ENCODE measurements around the gene SYT11.

The SYT11 gene

GRCh38 chr1:155897746-155898145 is 38.4 kb downstream of the SYT11 start:
- Histone ChIP-seq H3K9me3 (ENCODE audit: insufficient read depth, low read length, severe bottlenecking) (no peaks in the 10 kb centered on the region), H4K20me1 (ENCODE audit: insufficient read depth, low read length) (no peaks in the 10 kb centered on the region), H3K36me3 (ENCODE audit: insufficient read depth, low read length) (peaks cover 42% of the 10 kb centered on the region), H3K79me2 (ENCODE audit: insufficient read depth, low read length) (no peaks in the 10 kb centered on the region), H2AFZ (ENCODE audit: low read depth, low read length) (no peak overlapping the region), H3K27me3 (ENCODE audit: insufficient read depth, low read length, poor library complexity) (no peaks in the 10 kb centered on the region), H3K4me3 (ENCODE audit: low read depth in 1 of 2, low read length in 2 of 2) (no peak overlapping the region), H3K4me1 (ENCODE audit: insufficient read depth, low read length) (0 out of 2 replicates have a peak, but pooled peaks cover 4% of the 10 kb centered on the region), H3K4me2 (ENCODE audit: insufficient read depth, low read length) (no peak overlapping the region), H3K9ac (ENCODE audit: low read depth, low read length) (no peak overlapping the region), H3K27ac (ENCODE audit: low read length) (no peak overlapping the region)
- no peak for ATAC-seq (ENCODE audit: insufficient read depth, low read depth)
- no peak for DNase-seq
- TF ChIP-seq CTCF (IDR thresholded peaks at IDR 0.05; ENCODE audit: borderline replicate concordance, extremely low read depth, low read length, poor library complexity, severe bottlenecking), result no peak
- no peak for TF ChIP-seq EZH2 (IDR thresholded peaks at IDR 0.05; ENCODE audit: borderline replicate concordance, low read depth, low read length, severe bottlenecking)

DNA sequence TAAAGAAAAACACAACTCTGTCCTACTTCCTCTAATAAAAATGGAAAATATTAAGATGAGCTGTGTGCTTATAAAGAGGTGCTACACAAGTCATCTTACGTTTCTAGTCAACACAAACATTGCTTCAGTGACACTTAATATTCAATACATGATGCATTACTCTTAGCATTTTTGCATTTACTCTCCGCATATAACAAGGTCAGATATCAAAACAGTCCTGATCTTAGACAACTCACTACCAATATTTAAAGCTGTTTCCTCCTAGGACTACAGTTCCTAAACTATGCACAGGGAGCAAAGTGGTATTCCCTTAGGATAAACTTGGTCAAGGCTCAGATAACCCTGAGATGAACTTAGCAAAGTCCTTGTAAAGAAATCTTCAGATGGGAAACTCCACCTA is 39.5 kb downstream of the SYT11 start:
- no peak overlapping the region for H3K27ac ChIP-seq (ENCODE audit: low read length)

GRCh38 chr1:155899683-155900082 is 40.3 kb downstream of the SYT11 start:
- ATAC-seq (ENCODE audit: insufficient read depth, low read depth), result no peak

More for the DNA sequence above, 39.5 kb downstream of the SYT11 start:
- H3K36me3 ChIP-seq (ENCODE audit: insufficient read depth, low read length), result peaks cover 50% of the 10 kb centered on the region
- H4K20me1 ChIP-seq (ENCODE audit: insufficient read depth, low read length), result no peaks in the 10 kb centered on the region
- 0 out of 2 replicates have a peak, but pooled peaks cover 2% of the 10 kb centered on the region for H3K4me1 ChIP-seq (ENCODE audit: insufficient read depth, low read length)
- no peaks in the 10 kb centered on the region for H3K9me3 ChIP-seq (ENCODE audit: insufficient read depth, low read length, severe bottlenecking)
- H3K4me2 ChIP-seq (ENCODE audit: insufficient read depth, low read length), result no peak overlapping the region
- H2AFZ ChIP-seq (ENCODE audit: low read depth, low read length), result no peak overlapping the region
- no peak for ATAC-seq (ENCODE audit: insufficient read depth, low read depth)
- no peaks in the 10 kb centered on the region for H3K27me3 ChIP-seq (ENCODE audit: insufficient read depth, low read length, poor library complexity)
- no peaks in the 10 kb centered on the region for H3K79me2 ChIP-seq (ENCODE audit: insufficient read depth, low read length)
- no peak overlapping the region for H3K4me3 ChIP-seq (ENCODE audit: low read depth in 1 of 2, low read length in 2 of 2)
- TF ChIP-seq EZH2 (IDR thresholded peaks at IDR 0.05; ENCODE audit: borderline replicate concordance, low read depth, low read length, severe bottlenecking), result no peak
- TF ChIP-seq CTCF (IDR thresholded peaks at IDR 0.05; ENCODE audit: borderline replicate concordance, extremely low read depth, low read length, poor library complexity, severe bottlenecking), result no peak
- no peak overlapping the region for H3K9ac ChIP-seq (ENCODE audit: low read depth, low read length)
- DNase-seq, result no peak

More at GRCh38 chr1:155899683-155900082, 40.3 kb downstream of the SYT11 start:
- Histone ChIP-seq H3K27me3 (ENCODE audit: insufficient read depth, low read length, poor library complexity) (no peaks in the 10 kb centered on the region), H2AFZ (ENCODE audit: low read depth, low read length) (no peak overlapping the region), H3K36me3 (ENCODE audit: insufficient read depth, low read length) (peaks cover 58% of the 10 kb centered on the region), H3K4me3 (ENCODE audit: low read depth in 1 of 2, low read length in 2 of 2) (no peak overlapping the region), H3K9ac (ENCODE audit: low read depth, low read length) (no peak overlapping the region), H3K4me2 (ENCODE audit: insufficient read depth, low read length) (no peak overlapping the region), H3K9me3 (ENCODE audit: insufficient read depth, low read length, severe bottlenecking) (no peaks in the 10 kb centered on the region), H3K27ac (ENCODE audit: low read length) (no peak overlapping the region), H4K20me1 (ENCODE audit: insufficient read depth, low read length) (no peaks in the 10 kb centered on the region), H3K79me2 (ENCODE audit: insufficient read depth, low read length) (no peaks in the 10 kb centered on the region), H3K4me1 (ENCODE audit: insufficient read depth, low read length) (no peaks in the 10 kb centered on the region)
- TF ChIP-seq CTCF (IDR thresholded peaks at IDR 0.05; ENCODE audit: borderline replicate concordance, extremely low read depth, low read length, poor library complexity, severe bottlenecking), result no peak
- TF ChIP-seq EZH2 (IDR thresholded peaks at IDR 0.05; ENCODE audit: borderline replicate concordance, low read depth, low read length, severe bottlenecking), result no peak
- DNase-seq, result no peak

Measured in DND-41 (cell line).